Uterus (tissue), 2 donors: Measurements from ENCODE around the gene GPHN.

Source experiments
- POLR2A ChIP-seq, 2 donors: fragments of 450-650 bp; IDR thresholded peaks; one replicate each; pipeline ENCODE4 v1.6.1; 2016; ENCODE audit warnings: antibody characterized with exemption in 2 of 2, mild to moderate bottlenecking in 1 of 2, moderate library complexity in 1 of 2
- TF ChIP-seq, protein P1 (sequence below), 4 experiments: fragments of 200-600 bp in 2 of 4; fragments of 450-650 bp in 2 of 4; sonication (generic) in 2 of 4; IDR thresholded peaks; one replicate each; pipeline ENCODE4 v1.5.1; 2016 to 2019; ENCODE audit warnings: antibody characterized with exemption in 4 of 4, mild to moderate bottlenecking in 2 of 4, moderate library complexity in 1 of 4

DNA sequence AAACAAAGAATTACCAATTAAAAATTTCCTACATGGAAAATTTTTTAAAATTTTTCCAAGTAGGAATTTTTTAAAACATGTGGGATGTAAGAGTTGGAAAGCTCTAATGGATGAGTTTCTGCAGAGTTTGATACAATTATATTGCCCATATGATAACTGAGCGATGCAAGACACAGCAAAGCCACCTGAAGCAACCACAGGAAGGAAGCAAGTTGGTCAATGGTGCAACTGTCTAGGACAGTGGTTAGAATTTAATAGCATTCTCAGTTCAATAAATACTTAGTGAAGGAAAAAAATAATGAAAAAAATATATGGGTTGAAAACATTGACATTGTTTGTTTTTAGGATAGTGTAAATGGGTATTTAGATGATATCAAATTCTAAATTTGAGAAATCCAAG, 502.7 kb downstream of the GPHN start:
- TF ChIP-seq, protein P1, sequence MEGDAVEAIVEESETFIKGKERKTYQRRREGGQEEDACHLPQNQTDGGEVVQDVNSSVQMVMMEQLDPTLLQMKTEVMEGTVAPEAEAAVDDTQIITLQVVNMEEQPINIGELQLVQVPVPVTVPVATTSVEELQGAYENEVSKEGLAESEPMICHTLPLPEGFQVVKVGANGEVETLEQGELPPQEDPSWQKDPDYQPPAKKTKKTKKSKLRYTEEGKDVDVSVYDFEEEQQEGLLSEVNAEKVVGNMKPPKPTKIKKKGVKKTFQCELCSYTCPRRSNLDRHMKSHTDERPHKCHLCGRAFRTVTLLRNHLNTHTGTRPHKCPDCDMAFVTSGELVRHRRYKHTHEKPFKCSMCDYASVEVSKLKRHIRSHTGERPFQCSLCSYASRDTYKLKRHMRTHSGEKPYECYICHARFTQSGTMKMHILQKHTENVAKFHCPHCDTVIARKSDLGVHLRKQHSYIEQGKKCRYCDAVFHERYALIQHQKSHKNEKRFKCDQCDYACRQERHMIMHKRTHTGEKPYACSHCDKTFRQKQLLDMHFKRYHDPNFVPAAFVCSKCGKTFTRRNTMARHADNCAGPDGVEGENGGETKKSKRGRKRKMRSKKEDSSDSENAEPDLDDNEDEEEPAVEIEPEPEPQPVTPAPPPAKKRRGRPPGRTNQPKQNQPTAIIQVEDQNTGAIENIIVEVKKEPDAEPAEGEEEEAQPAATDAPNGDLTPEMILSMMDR (IDR thresholded peaks at IDR 0.05), result no peak
- TF ChIP-seq POLR2A (IDR thresholded peaks at IDR 0.05), result no peak
